Lower lobe of right lung (tissue), 2 donors: Measurements from ENCODE around the gene ANKS6. TPM values are rescaled to one million over a fixed set of nuclear protein-coding genes. Genes with fewer than 3 reads are reported as not detected.

Experiments used
- ATAC-seq, 2 donors: fragments of 200-7000 bp; cut with Tn5 transposase; one replicate each; pipeline ENCODE4 v1.9.1; 2020 to 2022; ENCODE audit warnings: mild to moderate bottlenecking in 2 of 2, moderate library complexity in 2 of 2
- DNase-seq: peaks from one replicate; pipeline ENCODE4 v3.0.0-alpha.2; 2020
- H3K27ac ChIP-seq: fragments of 200-600 bp; one replicate; pipeline ENCODE4 v1.8.0; 2022
- H3K27me3 ChIP-seq: fragments of 200-600 bp; one replicate; pipeline ENCODE4 v1.8.0; 2022; ENCODE audit warnings: low read depth
- H3K36me3 ChIP-seq: fragments of 200-600 bp; one replicate; pipeline ENCODE4 v1.8.0; 2022; ENCODE audit warnings: mild to moderate bottlenecking
- H3K4me1 ChIP-seq: fragments of 200-600 bp; one replicate; pipeline ENCODE4 v1.8.0; 2022
- H3K4me3 ChIP-seq: fragments of 200-600 bp; one replicate; pipeline ENCODE4 v1.8.0; 2022; ENCODE audit warnings: mild to moderate bottlenecking
- H3K9me3 ChIP-seq: fragments of 200-600 bp; one replicate; pipeline ENCODE4 v1.8.0; 2022
- intact Hi-C: fragments of 100-400 bp; cut with DNase I; formaldehyde crosslinking; loops from one replicate; pipeline ENCODE4 v1.11.0; 2022
- long read RNA-seq: library from polyadenylated mRNA; unstranded; transcript quantifications from one replicate; pipeline ENCODE4 v2.0.0, GENCODE V29; 2021
- total RNA-seq: library from RNA; stranded (reverse); fragmentation: NEBNext Ultra II Directional; extraction: Animal tissue kit (Norgen Biotek cat#: 25700); gene quantifications from one replicate; pipeline ENCODE4 v1.2.1, GENCODE V29; 2021
- TF ChIP-seq, protein P1 (sequence below): fragments of 200-600 bp; IDR thresholded peaks from one replicate; pipeline ENCODE4 v1.8.0; 2022; ENCODE audit warnings: antibody characterized with exemption, mild to moderate bottlenecking
- donor health status: DM: no; HTN: yes; CAD: no; lungs with severe emphysema.

ANKS6 gene
- 16.5 TPM for total RNA-seq
- long read RNA-seq, full-length matches to known transcripts, result 3 of 35 reads
- long read RNA-seq, partial matches to known transcripts, result 17 of 35 reads
- long read RNA-seq, other reads (novel, unspliced or antisense), result 15 of 35 reads

DNA sequence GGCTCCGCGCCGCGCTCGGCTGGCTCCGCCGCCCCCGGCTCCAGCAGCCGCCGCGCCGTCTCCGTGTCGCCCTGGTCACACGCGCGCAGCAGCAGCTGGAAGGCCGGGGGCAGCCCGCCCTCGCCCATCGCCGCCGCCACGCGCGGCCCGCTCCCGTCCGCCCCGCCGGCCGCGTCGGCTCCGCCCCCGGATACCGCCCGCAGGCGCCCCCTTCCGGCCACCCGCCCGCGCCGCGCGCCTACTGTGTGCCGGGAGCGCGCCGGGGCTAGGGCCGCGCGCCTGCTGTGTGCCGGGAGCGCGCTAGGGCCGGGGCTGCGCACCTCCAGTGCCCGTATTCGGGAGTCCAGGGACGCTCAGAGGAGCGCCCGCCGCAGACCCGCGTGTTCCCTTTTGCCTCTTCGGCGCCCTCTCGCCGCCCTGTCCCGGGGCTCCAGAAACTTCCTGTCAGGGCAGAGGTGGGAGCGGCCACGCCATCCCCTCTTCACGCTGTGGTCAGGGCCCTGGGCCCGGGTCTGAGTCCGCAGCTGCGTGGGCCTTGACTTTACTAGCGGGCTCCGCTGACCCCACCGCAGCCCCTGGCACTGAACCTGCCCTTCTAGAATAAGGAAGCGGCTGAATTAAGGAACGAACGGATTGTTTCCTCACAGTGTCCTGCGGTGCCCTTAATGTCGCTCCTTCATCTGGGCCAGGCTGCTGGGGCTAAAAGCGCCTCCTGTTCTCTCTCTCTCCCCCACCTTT lies at the start of gene ANKS6:
ANKS6 (minus strand) TSS at position 192 of the 738 bp plus-strand sequence; CDS start at position 128, 64 bp downstream.
- H3K4me3 ChIP-seq, result peak within 1 kb of the TSS; percentile 77
- H3K4me1 ChIP-seq, result peaks cover 22% of the 10 kb centered on the region
- intact Hi-C loops, result no loop called here
- no peaks in the 10 kb centered on the region for H3K36me3 ChIP-seq
- H3K27me3 ChIP-seq, result no peaks in the 10 kb centered on the region
- DNase-seq (peak; percentile 88), ATAC-seq (peak; percentile 94 to 97)
- no peaks in the 10 kb centered on the region for H3K9me3 ChIP-seq
- TF ChIP-seq, protein P1, sequence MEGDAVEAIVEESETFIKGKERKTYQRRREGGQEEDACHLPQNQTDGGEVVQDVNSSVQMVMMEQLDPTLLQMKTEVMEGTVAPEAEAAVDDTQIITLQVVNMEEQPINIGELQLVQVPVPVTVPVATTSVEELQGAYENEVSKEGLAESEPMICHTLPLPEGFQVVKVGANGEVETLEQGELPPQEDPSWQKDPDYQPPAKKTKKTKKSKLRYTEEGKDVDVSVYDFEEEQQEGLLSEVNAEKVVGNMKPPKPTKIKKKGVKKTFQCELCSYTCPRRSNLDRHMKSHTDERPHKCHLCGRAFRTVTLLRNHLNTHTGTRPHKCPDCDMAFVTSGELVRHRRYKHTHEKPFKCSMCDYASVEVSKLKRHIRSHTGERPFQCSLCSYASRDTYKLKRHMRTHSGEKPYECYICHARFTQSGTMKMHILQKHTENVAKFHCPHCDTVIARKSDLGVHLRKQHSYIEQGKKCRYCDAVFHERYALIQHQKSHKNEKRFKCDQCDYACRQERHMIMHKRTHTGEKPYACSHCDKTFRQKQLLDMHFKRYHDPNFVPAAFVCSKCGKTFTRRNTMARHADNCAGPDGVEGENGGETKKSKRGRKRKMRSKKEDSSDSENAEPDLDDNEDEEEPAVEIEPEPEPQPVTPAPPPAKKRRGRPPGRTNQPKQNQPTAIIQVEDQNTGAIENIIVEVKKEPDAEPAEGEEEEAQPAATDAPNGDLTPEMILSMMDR, result peak; percentile 39
- H3K27ac ChIP-seq, result peak within 1 kb of the TSS; percentile 83

DNA sequence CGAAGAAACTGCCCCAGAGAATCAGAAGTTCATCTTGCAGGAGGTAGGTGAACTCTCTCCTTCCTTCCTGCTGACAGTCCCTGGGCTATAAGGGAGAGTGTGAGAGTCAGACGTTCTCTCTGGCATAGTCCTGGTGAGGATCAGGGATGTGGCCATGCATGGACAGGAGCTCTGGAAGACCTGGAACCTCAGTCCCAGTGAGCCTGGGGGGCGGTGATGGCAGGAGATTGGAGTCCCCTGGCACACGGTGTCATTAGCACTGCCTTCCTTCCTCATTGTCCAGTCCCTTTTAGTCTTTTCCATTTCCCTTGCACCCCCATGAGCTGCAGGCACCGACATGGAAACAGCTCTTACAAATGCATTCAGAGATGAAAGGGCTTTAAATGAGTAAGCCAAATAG lies 49.7 kb upstream of the ANKS6 start:
- TF ChIP-seq, protein P1, result no peak
- H3K4me3 ChIP-seq, result no peak overlapping the region
- intact Hi-C loops, result no loop called here
- no peaks in the 10 kb centered on the region for H3K27me3 ChIP-seq
- no peak overlapping the region for H3K27ac ChIP-seq
- no peaks in the 10 kb centered on the region for H3K9me3 ChIP-seq
- ATAC-seq, result no peak
- DNase-seq, result no peak
- no peaks in the 10 kb centered on the region for H3K4me1 ChIP-seq
- peaks cover 6% of the 10 kb centered on the region for H3K36me3 ChIP-seq

DNA sequence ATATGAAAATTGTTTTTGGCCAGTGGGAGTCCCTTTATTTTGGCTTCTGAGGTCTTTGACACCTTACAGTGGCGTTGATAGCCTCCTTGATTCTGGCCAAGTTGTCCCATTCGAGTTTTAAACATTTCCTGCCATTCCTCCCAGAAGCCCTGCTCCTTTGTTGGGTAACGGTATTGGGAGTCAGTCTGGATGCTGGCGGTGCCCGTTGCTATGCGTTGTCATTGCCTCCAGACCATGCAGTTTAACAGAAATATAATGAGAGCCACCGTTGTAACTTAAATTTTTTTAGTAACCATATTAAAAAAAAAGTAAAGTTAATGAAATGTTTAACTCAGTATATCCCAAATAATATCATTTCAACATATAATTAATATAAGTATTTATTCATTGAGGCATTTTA lies 46.2 kb upstream of the ANKS6 start:
- H3K4me1 ChIP-seq, result no peaks in the 10 kb centered on the region
- H3K4me3 ChIP-seq, result no peak overlapping the region
- intact Hi-C loops, result no loop called here
- H3K27ac ChIP-seq, result no peak overlapping the region
- DNase-seq, result no peak
- H3K36me3 ChIP-seq, result peaks cover 6% of the 10 kb centered on the region
- H3K9me3 ChIP-seq, result no peaks in the 10 kb centered on the region
- TF ChIP-seq, protein P1, result no peak
- ATAC-seq, result no peak
- H3K27me3 ChIP-seq, result no peaks in the 10 kb centered on the region

DNA sequence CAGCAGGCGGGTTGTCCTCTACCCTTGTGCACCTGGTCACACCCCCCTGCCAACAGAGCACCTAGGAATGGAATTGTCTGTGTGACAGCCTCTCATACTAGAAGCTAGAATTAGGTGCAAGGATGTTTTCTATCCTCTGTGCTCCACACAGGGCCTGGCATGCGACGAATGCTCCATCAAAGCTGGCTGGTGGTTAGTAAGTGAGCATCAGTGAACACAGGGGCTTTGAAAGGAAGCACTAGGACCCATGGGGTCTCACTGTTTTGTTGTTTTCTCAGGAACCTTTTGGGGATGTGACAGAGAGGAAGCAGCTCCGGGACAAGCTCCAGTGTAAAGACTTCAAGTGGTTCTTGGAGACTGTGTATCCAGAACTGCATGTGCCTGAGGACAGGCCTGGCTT lies 43.4 kb upstream of the ANKS6 start:
- no peak for DNase-seq
- no peak for ATAC-seq
- TF ChIP-seq, protein P1, result no peak
- Histone ChIP-seq H3K4me3 (no peak overlapping the region), H3K27me3 (no peaks in the 10 kb centered on the region), H3K36me3 (peaks cover 4% of the 10 kb centered on the region), H3K9me3 (no peaks in the 10 kb centered on the region), H3K27ac (no peak overlapping the region), H3K4me1 (no peaks in the 10 kb centered on the region)
- intact Hi-C loops, result no loop called here

DNA sequence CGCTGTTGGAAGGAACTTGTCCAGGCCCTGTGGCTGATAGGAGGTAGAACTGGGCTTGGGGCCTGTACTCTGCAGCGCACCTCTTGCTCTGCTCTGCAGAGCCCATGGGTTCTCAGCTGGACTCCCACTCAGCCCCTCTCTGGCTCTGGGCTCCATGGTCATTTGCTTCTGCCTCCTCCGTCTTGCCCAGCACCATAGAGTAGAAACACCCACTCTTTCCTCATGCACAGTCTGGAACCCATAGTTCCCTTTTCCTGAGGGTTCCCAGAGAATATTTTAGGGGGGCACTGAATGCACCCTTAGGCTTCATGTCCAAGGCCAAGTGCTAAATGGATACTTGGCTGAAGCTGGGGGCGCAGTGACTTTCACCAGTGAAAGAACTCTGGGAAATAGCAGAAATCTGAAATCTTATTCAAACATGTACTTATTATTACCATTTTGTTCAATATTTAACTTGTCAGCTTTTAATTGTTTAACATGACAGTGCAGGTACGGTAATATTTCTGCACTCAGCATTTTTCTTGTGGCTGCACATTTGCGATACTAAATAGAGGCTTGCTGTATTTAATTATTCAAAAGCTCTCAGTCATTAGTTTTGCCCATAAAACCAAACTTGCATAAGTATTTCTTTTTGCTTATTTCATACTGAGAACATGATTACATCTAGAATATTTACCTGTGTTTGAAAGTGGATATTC lies 42.7 kb upstream of the ANKS6 start:
- intact Hi-C loops, result no loop called here
- H3K9me3 ChIP-seq, result no peaks in the 10 kb centered on the region
- H3K27me3 ChIP-seq, result no peaks in the 10 kb centered on the region
- no peak for DNase-seq
- TF ChIP-seq, protein P1, result no peak
- H3K36me3 ChIP-seq, result no peaks in the 10 kb centered on the region
- no peak for ATAC-seq
- H3K4me1 ChIP-seq, result no peaks in the 10 kb centered on the region
- H3K4me3 ChIP-seq, result no peak overlapping the region
- no peak overlapping the region for H3K27ac ChIP-seq
